Measurements from ENCODE around the gene KARS1. TPM values are rescaled to one million over a fixed set of nuclear protein-coding genes. Genes with fewer than 3 reads are reported as not detected.
A peak's percentile ranks its signal among the peaks of the same experiment; 100 is the strongest.

The KARS1 gene
- total RNA-seq, 1 experiment from 2014 or later = 181 TPM

- Mint-ChIP-seq H3K4me1 (peaks cover 24 to 28% of the 10 kb centered on the region in 2 experiments), H3K27ac (peak overlapping the region in 2 of 3 experiments; percentile 6 to 17; a peak in 2 of 7 replicates), H3K9me3 (no peaks in the 10 kb centered on the region), H3K27me3 (ENCODE audit: low read depth) (no peaks in the 10 kb centered on the region), H3K36me3 (ENCODE audit: insufficient read depth in 1 of 3, low read depth in 3 of 3) (peaks cover 0 to 9% (median 7%) of the 10 kb centered on the region in 3 experiments; a peak in 4 of 7 replicates), H3K4me3 (no peak overlapping the region)
- Histone ChIP-seq H3K4ac (ENCODE audit: low read depth, low read length) (no peak overlapping the region), H3K23ac (ENCODE audit: insufficient read length, low read depth, low read length) (no peak overlapping the region), H2BK120ac (ENCODE audit: low read depth, low read length, poor library complexity, severe bottlenecking) (no peak overlapping the region), H4K8ac (replicated peaks; ENCODE audit: insufficient read length, low read depth, low read length) (no peak overlapping the region), H3K23me2 (ENCODE audit: insufficient read length, low read depth, low read length, poor library complexity, severe bottlenecking) (no peaks in the 10 kb centered on the region), H3K79me2 (ENCODE audit: insufficient read depth, low read length) (no peaks in the 10 kb centered on the region; the same call in 1 of the 2 replicates), H3K14ac (ENCODE audit: insufficient read depth, low read length) (no peak overlapping the region), H2BK20ac (ENCODE audit: low read depth, low read length, poor library complexity, severe bottlenecking) (no peak overlapping the region), H3K9ac (ENCODE audit: extremely low read depth, insufficient read length, low read length) (no peak overlapping the region), H3T11ph (ENCODE audit: low read length) (no peak overlapping the region), H3K18ac (ENCODE audit: insufficient read length, low read depth, low read length) (no peak overlapping the region), H3K56ac (ENCODE audit: insufficient read length, low read depth, low read length) (no peak overlapping the region), H3K9me3 (ENCODE audit: control insufficient read depth, low read depth, low read length) (no peaks in the 10 kb centered on the region), H2AFZ (ENCODE audit: low read length) (no peak overlapping the region), H4K91ac (ENCODE audit: insufficient read length, low read depth, low read length) (no peak overlapping the region), H3K27ac (ENCODE audit: insufficient read length, low read depth, low read length) (no peak overlapping the region), H3K27me3 (ENCODE audit: insufficient read depth, low read length) (no peaks in the 10 kb centered on the region), H3K4me1 (ENCODE audit: insufficient read depth, low read length) (no peaks in the 10 kb centered on the region; the same call in 1 of the 2 replicates), H2BK12ac (ENCODE audit: insufficient read length, low read depth, low read length) (no peak overlapping the region), H3K4me2 (ENCODE audit: insufficient read depth, insufficient read length, low read length) (no peak overlapping the region), H2AK5ac (ENCODE audit: insufficient read length, low read length) (no peak overlapping the region), H3K79me1 (ENCODE audit: insufficient read depth, low read depth, low read length, poor library complexity, severe bottlenecking) (no peaks in the 10 kb centered on the region), H4K5ac (ENCODE audit: insufficient read length, low read depth, low read length) (no peak overlapping the region), H4K20me1 (ENCODE audit: control insufficient read depth, insufficient read depth, insufficient read length) (no peaks in the 10 kb centered on the region), H2BK15ac (ENCODE audit: low read depth, low read length) (no peak overlapping the region), H2BK5ac (ENCODE audit: insufficient read length, low read length) (no peak overlapping the region)
- WGBS (ENCODE audit: extremely low coverage, insufficient read length, low lambda C conversion rate) = no CpG with 5 or more reads among the region's 4 CpGs
- DNase-seq = no peak
- TF ChIP-seq, protein P1, sequence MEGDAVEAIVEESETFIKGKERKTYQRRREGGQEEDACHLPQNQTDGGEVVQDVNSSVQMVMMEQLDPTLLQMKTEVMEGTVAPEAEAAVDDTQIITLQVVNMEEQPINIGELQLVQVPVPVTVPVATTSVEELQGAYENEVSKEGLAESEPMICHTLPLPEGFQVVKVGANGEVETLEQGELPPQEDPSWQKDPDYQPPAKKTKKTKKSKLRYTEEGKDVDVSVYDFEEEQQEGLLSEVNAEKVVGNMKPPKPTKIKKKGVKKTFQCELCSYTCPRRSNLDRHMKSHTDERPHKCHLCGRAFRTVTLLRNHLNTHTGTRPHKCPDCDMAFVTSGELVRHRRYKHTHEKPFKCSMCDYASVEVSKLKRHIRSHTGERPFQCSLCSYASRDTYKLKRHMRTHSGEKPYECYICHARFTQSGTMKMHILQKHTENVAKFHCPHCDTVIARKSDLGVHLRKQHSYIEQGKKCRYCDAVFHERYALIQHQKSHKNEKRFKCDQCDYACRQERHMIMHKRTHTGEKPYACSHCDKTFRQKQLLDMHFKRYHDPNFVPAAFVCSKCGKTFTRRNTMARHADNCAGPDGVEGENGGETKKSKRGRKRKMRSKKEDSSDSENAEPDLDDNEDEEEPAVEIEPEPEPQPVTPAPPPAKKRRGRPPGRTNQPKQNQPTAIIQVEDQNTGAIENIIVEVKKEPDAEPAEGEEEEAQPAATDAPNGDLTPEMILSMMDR (conservative IDR thresholded peaks at IDR 0.05) = no peak
These were observed 58.7 kb downstream of the KARS1 start for GRCh38 chr16:75588716-75589115.

Data from H9 (cell line).